Urinary bladder (tissue), 4 donors: Measurements from ENCODE around the gene NDUFS4. TPM values are rescaled to one million over a fixed set of nuclear protein-coding genes. Genes with fewer than 3 reads are reported as not detected.
"Not testable (repeated sequence)": the region's sequence is repeated elsewhere in the genome, so short reads cannot be mapped to it uniquely, and the experiment has no call there.

ENCODE experiments used
- DNase-seq: peaks from one replicate; pipeline ENCODE4 v3.0.0-alpha.2; 2015; ENCODE audit errors: extremely low spot score
- H3K27ac ChIP-seq: one replicate; pipeline ENCODE4 v1.5.1; 2013; ENCODE audit warnings: low read depth, mild to moderate bottlenecking, moderate library complexity
- H3K36me3 ChIP-seq: one replicate; pipeline ENCODE4 v1.6.1; 2013; ENCODE audit warnings: mild to moderate bottlenecking, moderate library complexity; ENCODE audit not compliant: insufficient read depth
- H3K4me1 ChIP-seq: one replicate; pipeline ENCODE4 v1.6.1; 2013; ENCODE audit warnings: mild to moderate bottlenecking, moderate library complexity; ENCODE audit not compliant: insufficient read depth
- H3K4me3 ChIP-seq: one replicate; pipeline ENCODE4 v1.5.1; 2013; ENCODE audit warnings: low read depth, low read length
- WGBS: extraction: QIAGEN DNeasy Blood & Tissue Kit; methylation state at CpG from one replicate; pipeline ENCODE4 v1.1.7; 2013; 5-methylcytosine and 5-hydroxymethylcytosine counted together
- polyA plus RNA-seq: library from polyadenylated mRNA; stranded (reverse); fragments of 200-250 nt; gene quantifications from one replicate; pipeline ENCODE4 v1.2.3, GENCODE V29; 2013
- total RNA-seq: library from RNA; depleted of rRNA; stranded (reverse); fragments of >200 nt; gene quantifications from one replicate; pipeline ENCODE4 v1.2.3, GENCODE V29; 2014
- donor health status: healthy with polysubstance abuse.
- donor health status: healthy.

The NDUFS4 gene
- total and polyA plus RNA-seq, 2 donors = 105 to 107 TPM

DNA sequence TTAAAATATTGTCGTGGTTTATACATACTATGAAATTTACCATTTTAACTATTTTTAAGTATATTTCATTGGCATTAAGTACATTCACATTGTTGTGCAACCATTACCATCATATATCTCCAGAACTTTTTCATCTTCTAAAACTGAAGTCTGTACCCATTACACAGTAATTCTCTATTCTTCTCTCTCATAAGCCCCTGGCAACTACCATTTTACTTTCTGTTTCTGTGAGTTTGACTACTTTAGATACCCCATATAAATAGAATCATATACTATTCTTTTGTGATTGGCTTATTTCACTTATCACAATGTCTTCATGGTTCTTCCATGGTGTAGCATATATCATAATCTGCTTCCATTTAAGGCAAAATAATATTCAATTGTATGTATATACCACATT, 30.3 kb downstream of the NDUFS4 start:
- no peak overlapping the region for H3K4me3 ChIP-seq
- no peaks in the 10 kb centered on the region for H3K36me3 ChIP-seq
- no peak overlapping the region for H3K27ac ChIP-seq
- no peak for DNase-seq
- H3K4me1 ChIP-seq = no peaks in the 10 kb centered on the region
- WGBS = 59% methylated on average over 1 of the region's 1 CpG

DNA sequence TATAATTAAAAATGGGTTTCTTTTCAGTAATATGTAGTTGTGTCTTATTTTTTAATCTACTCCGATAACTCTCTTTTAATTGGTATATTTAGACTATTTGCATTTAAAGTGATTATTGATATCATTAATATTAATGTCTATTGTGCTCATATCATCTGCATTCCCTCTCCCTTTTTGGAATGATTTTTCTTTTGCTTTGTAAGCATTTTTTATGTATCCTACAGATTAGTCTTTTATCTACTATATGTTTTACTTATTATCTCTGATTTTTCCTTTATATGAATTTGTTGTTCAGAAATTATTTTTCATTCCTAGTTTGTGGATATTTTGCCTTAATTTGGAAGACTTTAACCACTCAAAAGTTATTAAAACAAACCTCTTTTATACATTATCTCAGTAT, 34.0 kb downstream of the NDUFS4 start:
- WGBS = 94% methylated on average over 1 of the region's 1 CpG
- no peaks in the 10 kb centered on the region for H3K4me1 ChIP-seq
- no peak overlapping the region for H3K4me3 ChIP-seq
- H3K36me3 ChIP-seq = no peaks in the 10 kb centered on the region
- H3K27ac ChIP-seq = no peak overlapping the region
- no peak for DNase-seq

DNA sequence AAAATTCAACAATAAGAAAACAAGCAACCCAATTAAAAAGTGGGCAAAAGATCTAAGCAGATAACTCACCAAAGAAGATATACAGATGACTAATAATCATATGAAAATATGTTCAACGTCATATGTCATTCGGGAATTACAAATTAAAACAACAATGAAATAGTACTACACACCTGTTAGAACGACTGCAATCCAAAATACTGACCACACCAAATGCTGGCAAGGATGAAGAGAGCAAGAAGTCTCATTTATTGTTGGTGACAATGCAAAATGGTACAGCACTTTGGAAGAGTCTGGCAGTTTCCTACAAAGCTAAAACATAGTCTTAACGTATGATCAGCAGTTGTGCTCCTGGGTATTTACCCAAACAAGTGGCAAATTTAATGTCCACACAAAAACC, 37.5 kb downstream of the NDUFS4 start:
- no peaks in the 10 kb centered on the region for H3K4me1 ChIP-seq
- WGBS = 89% methylated on average over 4 of the region's 4 CpGs
- no peak overlapping the region for H3K4me3 ChIP-seq
- no peak overlapping the region for H3K27ac ChIP-seq
- H3K36me3 ChIP-seq = no peaks in the 10 kb centered on the region
- DNase-seq = no peak

- WGBS = 81% methylated on average over 5 of the region's 5 CpGs
- H3K4me1 ChIP-seq = no peaks in the 10 kb centered on the region
- no peak overlapping the region for H3K27ac ChIP-seq
- H3K36me3 ChIP-seq = no peaks in the 10 kb centered on the region
- H3K4me3 ChIP-seq = no peak overlapping the region
- DNase-seq = no peak
Observed at GRCh38 chr5:53601570-53601969, 41.1 kb downstream of the NDUFS4 start.

DNA sequence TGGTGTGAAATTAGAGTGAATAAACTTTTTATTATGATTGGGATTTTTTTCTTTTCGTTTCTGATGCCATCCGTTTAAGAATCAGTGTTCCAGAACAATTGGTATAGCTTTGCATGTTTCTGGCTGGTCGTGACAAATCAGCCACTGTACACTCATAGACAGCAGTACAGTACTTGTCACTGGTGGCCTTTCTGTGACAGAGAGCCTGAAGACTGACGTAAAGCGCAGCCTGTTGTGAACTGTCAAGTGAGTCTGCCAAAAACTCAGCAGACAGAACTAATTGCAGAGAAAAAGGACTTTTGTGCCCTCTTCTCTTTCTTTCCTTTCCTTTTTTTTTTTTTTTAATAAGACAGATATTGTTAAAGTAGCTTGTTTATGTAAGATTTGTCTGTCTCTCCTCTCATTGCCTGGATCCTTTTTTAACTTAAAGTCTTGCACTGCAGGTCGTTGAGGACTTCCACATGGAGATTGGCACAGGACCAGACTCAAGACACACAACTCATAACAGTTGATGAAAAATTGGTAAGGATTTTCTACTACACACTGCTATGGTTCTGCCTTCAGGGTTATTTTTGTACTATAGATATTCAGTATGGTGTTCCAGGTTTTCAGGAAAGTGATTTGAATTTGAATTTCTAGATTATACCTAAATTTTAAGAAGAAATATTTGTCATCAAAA, 42.7 kb downstream of the NDUFS4 start:
- DNase-seq = no peak
- H3K36me3 ChIP-seq = no peaks in the 10 kb centered on the region
- 52% methylated on average over 6 of the region's 6 CpGs for WGBS

GRCh38 chr5:53604309-53604708, 43.9 kb downstream of the NDUFS4 start:
- Histone ChIP-seq H3K4me3 (no peak overlapping the region), H3K4me1 (no peaks in the 10 kb centered on the region), H3K27ac (no peak overlapping the region), H3K36me3 (no peaks in the 10 kb centered on the region)
- DNase-seq = no peak
- WGBS = 71% methylated on average over 2 of the region's 2 CpGs

More for the DNA sequence above, 42.7 kb downstream of the NDUFS4 start:
- no peak overlapping the region for H3K27ac ChIP-seq
- H3K4me1 ChIP-seq = no peaks in the 10 kb centered on the region
- no peak overlapping the region for H3K4me3 ChIP-seq

GRCh38 chr5:53607886-53608285, 47.4 kb downstream of the NDUFS4 start:
- no peak for DNase-seq
- Histone ChIP-seq H3K4me3 (no peak overlapping the region), H3K4me1 (no peaks in the 10 kb centered on the region), H3K27ac (no peak overlapping the region), H3K36me3 (no peaks in the 10 kb centered on the region)
- WGBS = 69% methylated on average over 2 of the region's 2 CpGs

DNA sequence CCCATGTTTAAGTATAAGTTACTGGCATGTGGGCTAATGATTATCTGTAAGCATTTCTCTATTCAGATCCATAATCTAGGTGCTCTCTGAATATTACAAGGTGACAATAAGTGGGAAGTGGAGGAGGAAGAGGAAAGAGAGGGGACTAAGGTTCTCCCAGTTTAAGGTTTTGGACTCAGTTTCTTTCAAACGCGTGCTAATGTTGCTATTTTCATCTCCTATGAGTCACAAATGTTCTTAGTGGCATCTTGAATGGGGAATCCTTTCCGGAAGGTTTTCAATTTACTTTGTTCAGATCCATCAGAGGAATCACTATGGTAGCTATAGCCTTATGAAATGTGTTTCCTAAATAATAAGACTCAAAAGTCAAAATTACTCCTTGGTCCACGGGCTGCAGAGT, 48.5 kb downstream of the NDUFS4 start:
- 94% methylated on average over 4 of the region's 4 CpGs for WGBS
- H3K4me1 ChIP-seq, H3K27ac ChIP-seq, H3K36me3 ChIP-seq, H3K4me3 ChIP-seq, DNase-seq: not testable (repeated sequence)

GRCh38 chr5:53613061-53613460, 52.6 kb downstream of the NDUFS4 start:
- no peaks in the 10 kb centered on the region for H3K36me3 ChIP-seq
- H3K27ac ChIP-seq = no peak overlapping the region
- 74% methylated on average over 3 of the region's 3 CpGs for WGBS
- H3K4me3 ChIP-seq = no peak overlapping the region
- no peaks in the 10 kb centered on the region for H3K4me1 ChIP-seq
- no peak for DNase-seq

DNA sequence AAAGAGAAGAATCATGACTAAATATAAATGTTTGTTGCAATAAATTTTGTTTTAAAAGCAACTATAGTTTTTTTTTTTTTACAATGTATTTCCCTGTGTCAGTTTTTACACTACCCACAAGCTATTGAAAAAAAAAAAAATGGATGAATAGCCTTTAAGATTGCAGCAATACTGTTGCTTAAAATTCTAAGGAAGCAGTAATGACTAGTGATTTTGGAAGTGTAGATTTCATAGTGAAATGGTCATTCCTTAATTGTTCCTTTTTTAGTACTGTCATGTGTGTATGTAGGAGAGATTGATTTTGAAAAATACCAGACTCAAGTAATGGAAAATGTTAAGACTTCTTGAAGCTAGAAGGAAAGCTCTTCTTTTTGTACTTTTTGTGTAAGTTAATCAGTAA, 53.1 kb downstream of the NDUFS4 start:
- Histone ChIP-seq H3K36me3 (no peaks in the 10 kb centered on the region), H3K4me1 (no peaks in the 10 kb centered on the region), H3K27ac (no peak overlapping the region), H3K4me3 (no peak overlapping the region)
- DNase-seq = no peak

DNA sequence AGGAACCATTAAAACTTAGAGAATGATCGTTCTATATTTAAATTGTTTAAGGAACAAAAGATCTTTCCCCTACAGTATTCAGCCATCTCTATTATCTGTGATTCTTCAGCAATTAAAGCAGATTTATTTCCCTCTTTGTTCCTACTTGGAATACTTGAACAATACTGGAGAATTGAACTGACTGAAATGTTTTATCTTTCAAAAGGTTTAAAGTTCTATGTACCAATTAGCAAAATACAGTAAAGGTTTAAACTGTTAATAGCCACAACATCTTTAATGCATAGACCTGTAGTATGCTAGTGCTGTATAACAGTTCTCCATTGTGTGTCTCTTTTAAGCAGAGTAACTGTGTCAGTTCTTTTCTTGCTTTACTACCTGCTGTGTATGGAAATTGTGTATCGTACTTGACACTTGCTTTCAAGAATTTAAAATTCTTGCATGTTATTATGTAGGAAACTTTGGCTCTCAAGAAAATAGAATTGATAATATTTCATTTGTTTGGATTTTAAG, 54.0 kb downstream of the NDUFS4 start:
- Histone ChIP-seq H3K27ac (no peak overlapping the region), H3K4me1 (no peaks in the 10 kb centered on the region), H3K36me3 (no peaks in the 10 kb centered on the region), H3K4me3 (no peak overlapping the region)
- DNase-seq = no peak
- 91% methylated on average over 2 of the region's 2 CpGs for WGBS

DNA sequence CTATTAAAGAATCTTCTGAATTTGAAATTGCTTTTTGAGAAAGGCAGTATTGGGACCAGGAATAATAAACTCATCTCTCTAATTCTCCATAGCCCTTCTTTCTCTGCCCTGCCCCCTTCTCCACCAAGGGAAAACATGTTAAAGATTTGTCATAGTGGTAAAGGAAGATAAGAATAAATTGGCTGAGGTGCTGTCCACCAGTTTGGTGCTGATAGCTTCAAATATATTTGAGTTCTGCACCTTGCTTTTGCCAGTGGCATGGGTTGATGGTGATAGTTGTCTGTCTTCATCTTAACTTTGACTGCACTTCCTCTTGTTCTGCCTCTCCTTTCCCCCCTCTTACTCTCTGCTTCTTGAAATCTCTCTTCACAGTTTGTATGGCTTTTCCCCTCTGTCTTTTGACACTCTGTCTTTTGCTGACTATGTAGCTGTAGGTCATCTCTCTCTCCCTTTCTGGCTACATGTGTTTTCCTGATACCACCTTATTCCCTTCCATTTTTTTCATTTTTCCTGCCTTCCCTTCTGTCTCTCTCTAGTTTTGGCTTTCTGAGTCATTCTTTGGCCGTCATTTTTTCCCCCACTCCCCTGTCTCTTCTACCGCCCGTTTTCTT, 56.6 kb downstream of the NDUFS4 start:
- no peak overlapping the region for H3K4me3 ChIP-seq
- DNase-seq = no peak
- no peaks in the 10 kb centered on the region for H3K36me3 ChIP-seq
- no peak overlapping the region for H3K27ac ChIP-seq
- H3K4me1 ChIP-seq = no peaks in the 10 kb centered on the region
- 94% methylated on average over 3 of the region's 3 CpGs for WGBS

DNA sequence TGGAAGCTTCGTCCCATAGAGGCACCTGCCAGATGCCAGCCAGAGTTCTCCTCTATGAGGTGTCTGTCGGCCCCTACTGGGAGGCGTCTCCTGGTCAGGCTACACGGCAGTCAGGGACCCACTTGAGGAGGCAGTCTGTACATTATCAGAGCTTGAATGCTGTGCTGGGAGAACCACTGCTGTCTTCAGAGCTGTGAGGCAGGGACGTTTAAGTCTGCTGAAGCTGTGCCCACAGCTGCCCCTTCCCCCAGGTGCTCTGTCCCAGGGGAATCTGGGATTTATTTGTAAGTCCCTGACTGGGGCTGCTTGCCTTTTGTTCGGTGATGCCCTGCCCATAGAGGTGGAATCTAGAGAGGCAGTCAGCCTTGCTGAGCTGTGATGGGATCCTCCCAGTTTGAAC, 70.8 kb downstream of the NDUFS4 start:
- no peaks in the 10 kb centered on the region for H3K36me3 ChIP-seq
- H3K27ac ChIP-seq = no peak overlapping the region
- no peak overlapping the region for H3K4me3 ChIP-seq
- 89% methylated on average over 6 of the region's 6 CpGs for WGBS
- no peaks in the 10 kb centered on the region for H3K4me1 ChIP-seq
- no peak for DNase-seq

DNA sequence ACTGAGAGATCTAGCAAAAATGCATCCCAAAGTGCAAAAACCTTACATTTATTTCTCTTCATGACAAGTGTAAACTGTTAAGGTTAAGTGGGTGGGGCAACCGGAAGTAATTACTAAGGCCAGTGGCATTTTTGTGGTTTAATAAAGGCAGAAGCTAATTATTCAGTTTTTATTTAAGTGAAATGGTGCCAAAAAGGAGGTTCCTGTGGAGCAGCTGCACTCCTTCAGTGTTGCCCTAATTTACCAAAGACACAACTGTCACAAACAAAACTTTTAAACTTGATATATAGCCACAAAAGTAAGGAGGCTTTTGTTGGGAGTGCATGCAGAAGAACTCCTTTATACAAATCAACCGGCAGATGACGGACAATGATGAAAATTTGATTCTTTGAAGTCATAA, 81.6 kb downstream of the NDUFS4 start:
- DNase-seq = no peak
- no peak overlapping the region for H3K27ac ChIP-seq
- no peak overlapping the region for H3K4me3 ChIP-seq
- 47% methylated on average over 3 of the region's 3 CpGs for WGBS
- no peaks in the 10 kb centered on the region for H3K36me3 ChIP-seq
- no peaks in the 10 kb centered on the region for H3K4me1 ChIP-seq
